Caco-2 (cell line): ENCODE data around the gene GNL3. TPM values are rescaled to one million over a fixed set of nuclear protein-coding genes. Genes with fewer than 3 reads are reported as not detected.

Source experiments
- BruUV-seq: library from RNA; stranded (reverse); fragments of 400-500 nt; replicated peaks from 2 replicates; lab custom pipeline; 2021; lab: Mats Ljungman, UMichigan
- CTCF ChIA-PET: fragments of 300-600 bp; sonication (Branson Sonifier 250); formaldehyde crosslinking; loops from one replicate; lab custom pipeline; 2022; ENCODE audit warnings: antibody characterized with exemption; lab: Charles Lee
- POLR2A ChIA-PET: fragments of 300-600 bp; sonication (Branson Sonifier 250); formaldehyde crosslinking; loops from one replicate; lab custom pipeline; 2022; ENCODE audit warnings: antibody characterized with exemption; lab: Charles Lee
- DNase-seq, 2 experiments: peaks; one replicate each; pipeline versions ENCODE4 v3.0.0 to v3.0.0-alpha.2; 2020 to 2022
- H3K27me3 ChIP-seq: replicated peaks from 2 replicates; pipeline ENCODE4 v1.6.0; 2011; ENCODE audit warnings: low read length; ENCODE audit not compliant: control insufficient read depth, insufficient read depth
- H3K36me3 ChIP-seq: 2 replicates; pipeline ENCODE4 v1.5.1; 2011; ENCODE audit warnings: low read length; ENCODE audit not compliant: control insufficient read depth, insufficient read depth
- H3K4me1 ChIP-seq: fragments of 250-450 bp; sonication (Bioruptor Pico); 2 replicates; pipeline ENCODE4 v1.5.1; 2020; ENCODE audit warnings: mild to moderate bottlenecking
- H3K4me3 ChIP-seq: 2 replicates; pipeline ENCODE4 v1.5.1; 2011; ENCODE audit warnings: low read depth, mild to moderate bottlenecking, control low read depth, low read length
- H3K9me3 ChIP-seq: fragments of 250-450 bp; sonication (Bioruptor Pico); 2 replicates; pipeline ENCODE4 v1.5.1; 2020; ENCODE audit warnings: mild to moderate bottlenecking, moderate library complexity
- H3K27ac Mint-ChIP-seq: one replicate; pipeline ENCODE4 v1.8.0; 2022; ENCODE audit warnings: mixed read lengths; ENCODE audit not compliant: unreplicated experiment
- H3K27me3 Mint-ChIP-seq: one replicate; pipeline ENCODE4 v1.8.0; 2022; ENCODE audit warnings: mixed read lengths; ENCODE audit not compliant: insufficient read depth, unreplicated experiment
- H3K36me3 Mint-ChIP-seq: one replicate; pipeline ENCODE4 v1.8.0; 2022; ENCODE audit warnings: mild to moderate bottlenecking, mixed read lengths; ENCODE audit not compliant: insufficient read depth, unreplicated experiment
- H3K4me1 Mint-ChIP-seq: one replicate; pipeline ENCODE4 v1.8.0; 2022; ENCODE audit warnings: low read depth, mixed read lengths; ENCODE audit not compliant: unreplicated experiment
- H3K4me3 Mint-ChIP-seq: one replicate; pipeline ENCODE4 v1.8.0; 2022; ENCODE audit warnings: mild to moderate bottlenecking, moderate library complexity, mixed read lengths; ENCODE audit not compliant: unreplicated experiment
- H3K9me3 Mint-ChIP-seq: one replicate; pipeline ENCODE4 v1.8.0; 2022; ENCODE audit warnings: mixed read lengths; ENCODE audit not compliant: unreplicated experiment
- intact Hi-C: fragments of 100-400 bp; cut with micrococcal nuclease; formaldehyde crosslinking; loops from one replicate; pipeline ENCODE4 v1.10.0; 2022; ENCODE audit not compliant: unreplicated experiment
- total RNA-seq: library from RNA; stranded (reverse); gene quantifications from 2 replicates; pipeline ENCODE4 v1.2.3, GENCODE V29; 2022
- TF ChIP-seq, protein P1 (sequence below), 2 experiments: fragments of 200-600 bp in 1 of 2; IDR thresholded peaks; 1 replicate in 1 of 2; 2 replicates in 1 of 2; pipeline versions ENCODE4 v1.5.1 to v1.8.0; 2011 to 2022; ENCODE audit warnings: antibody characterized with exemption in 1 of 2, control low read depth in 1 of 2, inconsistent platforms in 1 of 2, low read depth in 1 of 2, low read length in 1 of 2, mild to moderate bottlenecking in 1 of 2, moderate library complexity in 1 of 2; ENCODE audit not compliant: insufficient read depth in 1 of 2, severe bottlenecking in 1 of 2, unreplicated experiment in 1 of 2

Gene GNL3
- total RNA-seq, 1 experiment from 2014 or later, result 125 TPM

- CTCF ChIA-PET, result no interaction called here
- Histone ChIP-seq H3K4me3 (no peak overlapping the region), H3K36me3 (peaks cover 3% of the 10 kb centered on the region), H3K27me3 (no peaks in the 10 kb centered on the region), H3K9me3 (no peaks in the 10 kb centered on the region), H3K4me1 (no peaks in the 10 kb centered on the region)
- Mint-ChIP-seq H3K4me3 (no peak overlapping the region), H3K27ac (no peak overlapping the region), H3K36me3 (peaks cover 92% of the 10 kb centered on the region), H3K9me3 (no peaks in the 10 kb centered on the region), H3K27me3 (no peaks in the 10 kb centered on the region), H3K4me1 (peaks cover under 1% of the 10 kb centered on the region)
- intact Hi-C loops, result no loop called here
- TF ChIP-seq, protein P1, sequence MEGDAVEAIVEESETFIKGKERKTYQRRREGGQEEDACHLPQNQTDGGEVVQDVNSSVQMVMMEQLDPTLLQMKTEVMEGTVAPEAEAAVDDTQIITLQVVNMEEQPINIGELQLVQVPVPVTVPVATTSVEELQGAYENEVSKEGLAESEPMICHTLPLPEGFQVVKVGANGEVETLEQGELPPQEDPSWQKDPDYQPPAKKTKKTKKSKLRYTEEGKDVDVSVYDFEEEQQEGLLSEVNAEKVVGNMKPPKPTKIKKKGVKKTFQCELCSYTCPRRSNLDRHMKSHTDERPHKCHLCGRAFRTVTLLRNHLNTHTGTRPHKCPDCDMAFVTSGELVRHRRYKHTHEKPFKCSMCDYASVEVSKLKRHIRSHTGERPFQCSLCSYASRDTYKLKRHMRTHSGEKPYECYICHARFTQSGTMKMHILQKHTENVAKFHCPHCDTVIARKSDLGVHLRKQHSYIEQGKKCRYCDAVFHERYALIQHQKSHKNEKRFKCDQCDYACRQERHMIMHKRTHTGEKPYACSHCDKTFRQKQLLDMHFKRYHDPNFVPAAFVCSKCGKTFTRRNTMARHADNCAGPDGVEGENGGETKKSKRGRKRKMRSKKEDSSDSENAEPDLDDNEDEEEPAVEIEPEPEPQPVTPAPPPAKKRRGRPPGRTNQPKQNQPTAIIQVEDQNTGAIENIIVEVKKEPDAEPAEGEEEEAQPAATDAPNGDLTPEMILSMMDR (IDR thresholded peaks at IDR 0.05; ENCODE audit: insufficient read depth in 1 of 2, low read depth in 1 of 2, low read length in 1 of 2, severe bottlenecking in 1 of 2, unreplicated experiment in 1 of 2), result no peak
- POLR2A ChIA-PET, result no interaction called here
- TSS peak; percentile 58 for BruUV-seq
- no peak for DNase-seq
Observed at GRCh38 chr3:52694528-52695189, 8.8 kb downstream of the GNL3 start.

DNA sequence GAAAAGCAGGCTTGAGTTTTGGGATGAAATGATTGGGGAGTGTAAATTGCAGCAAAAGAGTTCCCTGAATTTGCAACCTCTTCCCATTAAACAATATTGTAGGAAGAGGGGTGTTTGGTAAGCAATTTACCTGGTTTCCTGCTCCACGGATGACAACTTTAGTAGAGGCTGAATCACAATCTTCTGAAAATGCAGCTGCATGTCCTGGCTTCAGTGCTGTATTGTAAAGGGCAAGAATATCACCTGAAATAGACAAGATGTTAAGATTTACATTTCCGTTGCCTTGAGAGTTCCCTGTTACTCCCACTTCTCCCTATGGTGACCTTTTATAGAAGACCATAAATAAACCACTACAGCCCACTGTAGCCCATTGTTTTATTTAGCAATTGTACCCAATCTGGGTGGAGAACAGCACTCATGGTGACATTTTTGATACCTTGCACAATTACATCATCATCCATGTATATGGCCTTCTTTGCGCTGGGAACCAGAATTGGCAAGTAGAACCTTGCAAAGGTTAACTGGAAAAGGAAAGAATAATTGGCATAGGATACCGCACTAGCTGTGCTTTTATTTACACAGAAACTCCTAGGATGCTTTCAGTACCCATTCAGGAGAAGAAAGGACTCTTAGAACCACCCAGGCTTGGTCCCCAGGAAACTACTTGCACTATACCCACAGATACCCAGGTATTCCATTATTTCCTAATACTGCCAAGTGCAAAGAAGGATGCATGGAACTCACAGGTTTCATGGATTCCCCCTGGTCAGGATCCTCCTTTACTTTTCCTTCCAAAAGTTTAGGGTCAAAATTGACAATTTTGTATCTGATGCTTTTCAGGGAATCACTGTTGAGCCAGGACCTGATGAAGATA lies 10.2 kb downstream of the GNL3 start:
- Mint-ChIP-seq H3K27ac (no peak overlapping the region), H3K9me3 (no peaks in the 10 kb centered on the region), H3K4me1 (no peaks in the 10 kb centered on the region), H3K36me3 (peaks cover 78% of the 10 kb centered on the region), H3K27me3 (no peaks in the 10 kb centered on the region), H3K4me3 (no peak overlapping the region)
- POLR2A ChIA-PET, result no interaction called here
- intact Hi-C loops, result no loop called here
- no peak for DNase-seq
- Histone ChIP-seq H3K9me3 (no peaks in the 10 kb centered on the region), H3K4me3 (no peak overlapping the region), H3K27me3 (no peaks in the 10 kb centered on the region), H3K4me1 (no peaks in the 10 kb centered on the region), H3K36me3 (peaks cover 1% of the 10 kb centered on the region)
- CTCF ChIA-PET, result no interaction called here
- TF ChIP-seq, protein P1 (IDR thresholded peaks at IDR 0.05; ENCODE audit: insufficient read depth in 1 of 2, low read depth in 1 of 2, low read length in 1 of 2, severe bottlenecking in 1 of 2, unreplicated experiment in 1 of 2), result no peak
- no TSS peak for BruUV-seq

- ChIA-PET CTCF (interaction anchor here (0.6 kb wide), 1 partner anchor 144 kb away, joined by 4 read pairs; no protein-coding TSS in a partner anchor), POLR2A (no interaction called here)
- Histone ChIP-seq H3K4me1 (no peaks in the 10 kb centered on the region), H3K36me3 (peaks cover 1% of the 10 kb centered on the region; the same call in 1 of the 2 replicates), H3K4me3 (no peak overlapping the region), H3K9me3 (no peaks in the 10 kb centered on the region), H3K27me3 (no peaks in the 10 kb centered on the region)
- Mint-ChIP-seq H3K36me3 (peaks cover 76% of the 10 kb centered on the region), H3K4me1 (no peaks in the 10 kb centered on the region), H3K4me3 (no peak overlapping the region), H3K27me3 (no peaks in the 10 kb centered on the region), H3K9me3 (no peaks in the 10 kb centered on the region), H3K27ac (no peak overlapping the region)
- intact Hi-C loops, result no loop called here
- no TSS peak for BruUV-seq
- DNase-seq, result no peak
- TF ChIP-seq, protein P1 (IDR thresholded peaks at IDR 0.05; ENCODE audit: insufficient read depth in 1 of 2, low read depth in 1 of 2, low read length in 1 of 2, severe bottlenecking in 1 of 2, unreplicated experiment in 1 of 2), result no peak
Observed at GRCh38 chr3:52696830-52697631, 11.2 kb downstream of the GNL3 start.
